Vagina (tissue), 2 donors: Measurements from ENCODE around the gene ADGRV1.
"Not testable (repeated sequence)": the region's sequence is repeated elsewhere in the genome, so short reads cannot be mapped to it uniquely, and the experiment has no call there.

Experiments
- POLR2A ChIP-seq, 2 donors: fragments of 450-650 bp; IDR thresholded peaks; one replicate each; pipeline ENCODE4 v1.6.1; 2017; ENCODE audit warnings: antibody characterized with exemption in 2 of 2, mild to moderate bottlenecking in 2 of 2, moderate library complexity in 2 of 2
- TF ChIP-seq, protein P1 (sequence below), 3 experiments: fragments of 450-650 bp in 2 of 3; fragments of 200-600 bp in 1 of 3; sonication (generic) in 1 of 3; IDR thresholded peaks; one replicate each; pipeline ENCODE4 v1.5.1; 2017 to 2019; ENCODE audit warnings: antibody characterized with exemption in 3 of 3, mild to moderate bottlenecking in 2 of 3, moderate library complexity in 2 of 3

DNA sequence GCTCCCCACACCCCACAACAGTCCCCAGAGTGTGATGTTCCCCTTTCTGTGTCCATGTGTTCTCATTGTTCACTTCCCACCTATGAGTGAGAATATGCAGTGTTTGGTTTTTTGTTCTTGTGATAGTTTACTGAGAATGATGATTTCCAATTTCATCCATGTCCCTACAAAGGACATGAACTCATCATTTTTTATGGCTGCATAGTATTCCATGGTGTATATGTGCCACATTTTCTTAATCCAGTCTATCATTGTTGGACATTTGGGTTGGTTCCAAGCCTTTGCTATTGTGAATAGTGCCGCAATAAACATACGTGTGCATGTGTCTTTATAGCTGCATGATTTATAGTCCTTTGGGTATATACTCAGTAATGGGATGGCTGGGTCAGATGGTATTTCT is 127.8 kb downstream of the ADGRV1 start:
- TF ChIP-seq, protein P1, sequence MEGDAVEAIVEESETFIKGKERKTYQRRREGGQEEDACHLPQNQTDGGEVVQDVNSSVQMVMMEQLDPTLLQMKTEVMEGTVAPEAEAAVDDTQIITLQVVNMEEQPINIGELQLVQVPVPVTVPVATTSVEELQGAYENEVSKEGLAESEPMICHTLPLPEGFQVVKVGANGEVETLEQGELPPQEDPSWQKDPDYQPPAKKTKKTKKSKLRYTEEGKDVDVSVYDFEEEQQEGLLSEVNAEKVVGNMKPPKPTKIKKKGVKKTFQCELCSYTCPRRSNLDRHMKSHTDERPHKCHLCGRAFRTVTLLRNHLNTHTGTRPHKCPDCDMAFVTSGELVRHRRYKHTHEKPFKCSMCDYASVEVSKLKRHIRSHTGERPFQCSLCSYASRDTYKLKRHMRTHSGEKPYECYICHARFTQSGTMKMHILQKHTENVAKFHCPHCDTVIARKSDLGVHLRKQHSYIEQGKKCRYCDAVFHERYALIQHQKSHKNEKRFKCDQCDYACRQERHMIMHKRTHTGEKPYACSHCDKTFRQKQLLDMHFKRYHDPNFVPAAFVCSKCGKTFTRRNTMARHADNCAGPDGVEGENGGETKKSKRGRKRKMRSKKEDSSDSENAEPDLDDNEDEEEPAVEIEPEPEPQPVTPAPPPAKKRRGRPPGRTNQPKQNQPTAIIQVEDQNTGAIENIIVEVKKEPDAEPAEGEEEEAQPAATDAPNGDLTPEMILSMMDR (IDR thresholded peaks at IDR 0.05): not testable (repeated sequence)
- TF ChIP-seq POLR2A (IDR thresholded peaks at IDR 0.05): not testable (repeated sequence)
